OCI-LY3 (cell line): ENCODE measurements around the gene GLYR1.

Source experiments
- CTCF ChIP-seq: fragments of 200-600, 300-600 bp; sonication (generic); IDR thresholded peaks from 2 replicates; pipeline ENCODE4 v1.5.1; 2014; ENCODE audit warnings: antibody characterized with exemption, low read length, low read depth
- EZH2phosphoT487 ChIP-seq: fragments of 200-600 bp; shearing (Covaris generic); IDR thresholded peaks from 2 replicates; pipeline ENCODE4 v1.6.1; 2018; ENCODE audit warnings: antibody characterized with exemption, mixed run types, low read depth

- TF ChIP-seq CTCF = no peak
- TF ChIP-seq EZH2phosphoT487 = no peak
Measured at GRCh38 chr16:4864728-4865127, 17.6 kb upstream of the GLYR1 start.
